GM11168 (cell line): ENCODE measurements around the gene SNUPN.

Source experiments
- in situ Hi-C: fragments of 300-500 bp; cut with MboI; formaldehyde crosslinking; loops from one replicate; pipeline ENCODE4 v1.12.0; 2022; ENCODE audit warnings: low sequenced_read_pairs; ENCODE audit not compliant: unreplicated experiment

Gene SNUPN

GRCh38 chr15:75625542-75626347 lies at the start of gene SNUPN:
Gene SNUPN, minus strand, starts transcription at chr15:75625725. Its CDS starts 4,674 bp downstream, at chr15:75621051.
- in situ Hi-C loops: no loop called here

GRCh38 chr15:75674366-75674765 lies 48.8 kb upstream of the SNUPN start:
- in situ Hi-C loops: no loop called here

- in situ Hi-C loops: no loop called here
Measured at GRCh38 chr15:75673426-75674235, 48.1 kb upstream of the SNUPN start.

- in situ Hi-C loops: no loop called here
Measured at GRCh38 chr15:75672646-75673425, 47.3 kb upstream of the SNUPN start.

- in situ Hi-C loops: no loop called here
Measured at GRCh38 chr15:75671730-75672602, 46.4 kb upstream of the SNUPN start.

- in situ Hi-C loops: no loop called here
Measured at GRCh38 chr15:75669879-75670212, 44.3 kb upstream of the SNUPN start.

GRCh38 chr15:75669191-75669878 lies 43.8 kb upstream of the SNUPN start:
- in situ Hi-C loops: no loop called here

GRCh38 chr15:75666823-75667501 lies 41.4 kb upstream of the SNUPN start:
- in situ Hi-C loops: no loop called here

- in situ Hi-C loops: no loop called here
Measured at GRCh38 chr15:75663931-75664421, 38.5 kb upstream of the SNUPN start.

GRCh38 chr15:75662823-75663519 lies 37.4 kb upstream of the SNUPN start:
- in situ Hi-C loops: no loop called here

- in situ Hi-C loops: no loop called here
Measured at GRCh38 chr15:75661756-75662140, 36.2 kb upstream of the SNUPN start.

GRCh38 chr15:75661100-75661755 lies 35.7 kb upstream of the SNUPN start:
- in situ Hi-C loops: no loop called here

GRCh38 chr15:75659928-75660645 lies 34.6 kb upstream of the SNUPN start:
- in situ Hi-C loops: no loop called here

- in situ Hi-C loops: no loop called here
Measured at GRCh38 chr15:75659141-75659771, 33.7 kb upstream of the SNUPN start.

- in situ Hi-C loops: no loop called here
Measured at GRCh38 chr15:75656813-75657212, 31.3 kb upstream of the SNUPN start.

GRCh38 chr15:75656331-75656730 lies 30.8 kb upstream of the SNUPN start:
- in situ Hi-C loops: no loop called here
